HG02870 (cell line): Measurements from ENCODE around the gene AKAP8L.

Source experiments
- ATAC-seq: cut with Tn5 transposase; IDR thresholded peaks from one replicate; pipeline ENCODE4 v1.9.1; 2021; ENCODE audit warnings: mild to moderate bottlenecking, moderate library complexity; ENCODE audit not compliant: unreplicated experiment

AKAP8L gene, protein sequence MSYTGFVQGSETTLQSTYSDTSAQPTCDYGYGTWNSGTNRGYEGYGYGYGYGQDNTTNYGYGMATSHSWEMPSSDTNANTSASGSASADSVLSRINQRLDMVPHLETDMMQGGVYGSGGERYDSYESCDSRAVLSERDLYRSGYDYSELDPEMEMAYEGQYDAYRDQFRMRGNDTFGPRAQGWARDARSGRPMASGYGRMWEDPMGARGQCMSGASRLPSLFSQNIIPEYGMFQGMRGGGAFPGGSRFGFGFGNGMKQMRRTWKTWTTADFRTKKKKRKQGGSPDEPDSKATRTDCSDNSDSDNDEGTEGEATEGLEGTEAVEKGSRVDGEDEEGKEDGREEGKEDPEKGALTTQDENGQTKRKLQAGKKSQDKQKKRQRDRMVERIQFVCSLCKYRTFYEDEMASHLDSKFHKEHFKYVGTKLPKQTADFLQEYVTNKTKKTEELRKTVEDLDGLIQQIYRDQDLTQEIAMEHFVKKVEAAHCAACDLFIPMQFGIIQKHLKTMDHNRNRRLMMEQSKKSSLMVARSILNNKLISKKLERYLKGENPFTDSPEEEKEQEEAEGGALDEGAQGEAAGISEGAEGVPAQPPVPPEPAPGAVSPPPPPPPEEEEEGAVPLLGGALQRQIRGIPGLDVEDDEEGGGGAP

DNA sequence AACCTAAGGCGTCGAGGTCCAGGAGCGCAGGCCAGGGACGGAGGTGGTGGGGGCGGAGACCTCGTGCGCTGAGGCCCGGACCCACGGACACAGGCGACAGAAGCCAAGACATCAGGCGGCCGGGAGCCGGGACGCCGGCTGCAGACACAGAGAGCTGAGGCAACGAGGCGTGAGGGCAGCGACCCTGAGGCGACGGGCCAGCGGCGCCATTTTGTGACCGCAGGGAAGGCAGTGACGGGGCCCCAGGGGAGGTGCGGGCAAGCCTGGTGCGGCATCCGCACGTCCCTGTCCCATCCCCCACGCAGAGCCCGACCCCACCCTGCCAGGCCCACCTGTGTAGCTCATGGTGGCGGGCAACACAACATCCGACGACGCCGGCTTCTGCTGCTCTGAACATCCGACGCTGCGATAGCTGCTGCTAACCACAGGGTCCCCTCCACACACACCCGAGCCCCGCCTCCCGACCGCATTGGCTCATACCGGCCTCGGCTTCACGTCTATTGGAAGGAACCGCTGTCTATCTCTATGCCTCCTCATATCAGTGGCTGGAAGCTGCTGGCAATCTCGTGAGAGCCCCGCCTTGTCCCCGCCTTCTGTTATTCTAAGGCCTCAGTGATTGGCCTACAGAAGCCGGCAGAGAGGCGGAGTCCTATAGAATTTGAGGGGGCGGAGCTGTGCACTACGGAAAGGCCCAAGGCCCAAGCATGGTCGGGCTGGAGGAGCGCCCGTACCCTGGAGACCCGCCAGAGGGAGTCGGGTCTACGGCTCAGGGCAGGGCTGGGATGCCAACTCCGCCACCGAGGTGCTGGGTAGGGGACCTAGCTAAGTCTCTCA is at the start of gene AKAP8L:
Gene AKAP8L, minus strand, starts transcription at position 410 of the 834 bp plus-strand sequence. Its CDS starts 65 bp downstream, at position 345.
- peak; percentile 94 for ATAC-seq

GRCh38 chr19:15467734-15468214 is 49.0 kb upstream of the AKAP8L start:
- ATAC-seq = no peak

DNA sequence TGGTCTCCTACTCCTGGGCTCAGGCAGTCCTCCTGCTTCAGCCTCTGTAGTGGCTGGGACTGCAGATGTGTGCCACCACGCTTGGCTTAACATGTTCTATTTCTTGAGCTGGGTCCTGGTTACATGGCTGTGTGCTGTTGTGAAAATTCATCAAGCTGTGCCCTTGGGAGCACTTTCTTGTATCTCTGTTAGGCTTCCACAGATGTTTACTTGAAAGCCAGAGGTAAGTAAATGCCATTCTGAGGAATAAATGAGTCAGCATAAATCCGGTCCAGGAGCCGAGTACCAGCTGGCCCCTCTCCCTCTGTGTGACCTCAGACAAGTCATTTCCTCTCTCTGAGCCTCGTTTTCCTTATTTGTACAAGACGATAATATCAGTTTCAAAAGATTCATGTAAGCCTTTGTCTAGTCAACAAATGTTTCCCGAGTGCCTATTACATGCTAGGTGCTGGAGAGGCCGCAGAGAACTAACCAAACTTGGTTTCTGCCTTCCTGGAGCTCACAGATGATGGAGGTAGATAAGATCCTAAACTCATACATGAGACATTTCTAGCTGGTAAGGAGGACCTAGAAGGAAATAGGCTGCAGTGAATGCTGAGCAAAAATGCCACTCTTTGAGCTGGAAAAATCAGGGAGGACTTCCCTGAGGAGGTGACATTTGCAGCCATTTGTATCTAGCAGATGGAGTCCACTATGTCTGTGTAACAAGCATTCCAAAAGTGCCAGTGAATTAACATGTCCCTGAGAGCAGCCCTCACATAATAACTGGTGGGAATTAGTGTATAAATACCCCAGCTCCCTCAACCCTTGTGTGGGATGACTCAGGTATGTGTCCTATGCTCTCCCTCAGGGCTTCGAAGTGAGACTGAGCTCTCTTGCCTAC is 48.3 kb upstream of the AKAP8L start:
- peak; percentile 56 for ATAC-seq

GRCh38 chr19:15464394-15465385 is 45.9 kb upstream of the AKAP8L start, which contains the start of gene RASAL3:
TSS of gene RASAL3 (minus strand) at chr19:15464544. CDS start at chr19:15464358, 186 bp downstream.
- ATAC-seq = no peak

GRCh38 chr19:15463861-15464371 is 45.1 kb upstream of the AKAP8L start:
- peak; percentile 47 for ATAC-seq

DNA sequence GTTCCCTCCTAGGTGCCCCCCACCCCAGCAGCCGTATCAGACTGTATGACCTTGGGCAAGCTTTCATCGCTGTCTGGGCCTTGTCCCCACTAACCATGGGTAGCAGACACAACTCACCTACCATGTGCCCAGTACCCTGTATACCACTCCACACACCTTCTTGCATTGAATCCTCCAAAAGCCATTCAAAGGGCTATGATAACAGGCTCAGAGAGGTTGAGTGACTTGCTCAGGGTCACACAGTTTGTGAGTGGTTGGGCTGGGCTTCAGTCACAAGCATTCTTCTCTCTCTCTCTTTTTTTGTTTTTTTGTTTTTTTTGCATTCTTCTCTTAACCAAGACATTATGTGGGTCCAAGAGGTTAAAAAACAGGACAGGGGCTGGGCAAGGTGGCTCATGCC is 42.9 kb upstream of the AKAP8L start:
- no peak for ATAC-seq

GRCh38 chr19:15457701-15458484 is 39.1 kb upstream of the AKAP8L start:
- ATAC-seq = no peak

DNA sequence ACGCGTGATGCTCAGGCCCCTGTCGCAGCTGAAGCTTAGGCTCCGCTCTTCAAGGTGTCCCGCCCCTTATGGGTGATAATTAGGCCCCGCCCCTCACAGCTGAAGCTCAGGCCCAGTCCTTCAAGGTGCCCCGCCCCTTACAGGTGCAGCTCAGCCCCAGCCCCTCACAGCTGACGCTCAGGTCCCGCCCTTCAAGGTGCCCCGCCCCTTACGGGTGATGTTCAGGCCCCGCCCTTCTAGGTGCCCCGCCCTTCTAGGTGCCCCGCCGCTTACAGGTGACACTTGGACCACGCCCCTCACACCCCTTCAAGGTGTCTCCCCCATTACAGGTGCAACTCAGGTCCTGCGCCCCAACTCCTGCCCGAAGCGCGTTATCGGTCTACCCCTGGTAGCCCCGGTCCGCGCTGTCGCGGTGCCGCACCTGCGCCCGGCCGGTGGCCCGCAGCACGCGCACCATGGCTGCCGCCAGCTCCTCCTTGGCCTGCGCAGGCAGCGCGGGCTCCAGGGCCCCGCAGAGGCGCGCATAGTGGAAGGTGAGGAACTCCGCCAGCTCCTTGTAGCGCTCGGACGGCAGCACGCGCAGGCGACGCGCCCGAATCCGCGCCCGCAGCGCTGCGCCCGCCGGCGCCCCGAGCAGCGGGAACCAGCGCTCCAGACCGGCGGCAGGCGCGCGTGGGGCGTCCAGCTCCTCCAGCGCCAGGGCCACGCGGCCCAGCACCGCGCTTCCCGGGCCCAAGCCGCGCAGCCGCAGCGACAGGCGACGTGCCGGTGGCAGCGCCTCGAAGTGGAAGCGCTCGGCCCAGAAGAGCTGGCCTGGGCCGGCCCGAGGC is 38.3 kb upstream of the AKAP8L start:
- ATAC-seq = no peak

DNA sequence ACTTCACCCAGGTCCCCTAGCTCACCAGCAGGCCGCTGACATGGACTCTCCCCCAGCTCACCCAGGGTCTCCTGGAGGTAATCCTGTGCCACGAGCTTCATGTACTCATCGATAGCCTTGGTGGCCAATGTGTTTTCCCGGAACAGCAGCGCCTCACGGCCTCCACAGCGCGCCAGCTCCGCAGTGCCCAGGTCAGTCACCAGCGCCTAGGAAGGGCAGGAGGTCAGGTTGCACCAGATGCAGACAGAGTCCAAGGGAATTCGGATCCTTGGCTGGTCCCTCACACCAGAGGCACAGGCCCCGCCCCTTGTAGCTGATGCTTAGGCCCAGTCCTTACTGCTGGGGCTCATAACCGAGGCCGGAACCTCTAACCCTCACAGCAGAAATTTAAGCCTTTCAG is 37.7 kb upstream of the AKAP8L start:
- ATAC-seq = no peak

- no peak for ATAC-seq
These were observed 37.2 kb upstream of the AKAP8L start for GRCh38 chr19:15455996-15456395.

GRCh38 chr19:15453906-15454860 is 35.4 kb upstream of the AKAP8L start:
- no peak for ATAC-seq

- no peak for ATAC-seq
These were observed 34.3 kb upstream of the AKAP8L start for GRCh38 chr19:15453091-15453578.

DNA sequence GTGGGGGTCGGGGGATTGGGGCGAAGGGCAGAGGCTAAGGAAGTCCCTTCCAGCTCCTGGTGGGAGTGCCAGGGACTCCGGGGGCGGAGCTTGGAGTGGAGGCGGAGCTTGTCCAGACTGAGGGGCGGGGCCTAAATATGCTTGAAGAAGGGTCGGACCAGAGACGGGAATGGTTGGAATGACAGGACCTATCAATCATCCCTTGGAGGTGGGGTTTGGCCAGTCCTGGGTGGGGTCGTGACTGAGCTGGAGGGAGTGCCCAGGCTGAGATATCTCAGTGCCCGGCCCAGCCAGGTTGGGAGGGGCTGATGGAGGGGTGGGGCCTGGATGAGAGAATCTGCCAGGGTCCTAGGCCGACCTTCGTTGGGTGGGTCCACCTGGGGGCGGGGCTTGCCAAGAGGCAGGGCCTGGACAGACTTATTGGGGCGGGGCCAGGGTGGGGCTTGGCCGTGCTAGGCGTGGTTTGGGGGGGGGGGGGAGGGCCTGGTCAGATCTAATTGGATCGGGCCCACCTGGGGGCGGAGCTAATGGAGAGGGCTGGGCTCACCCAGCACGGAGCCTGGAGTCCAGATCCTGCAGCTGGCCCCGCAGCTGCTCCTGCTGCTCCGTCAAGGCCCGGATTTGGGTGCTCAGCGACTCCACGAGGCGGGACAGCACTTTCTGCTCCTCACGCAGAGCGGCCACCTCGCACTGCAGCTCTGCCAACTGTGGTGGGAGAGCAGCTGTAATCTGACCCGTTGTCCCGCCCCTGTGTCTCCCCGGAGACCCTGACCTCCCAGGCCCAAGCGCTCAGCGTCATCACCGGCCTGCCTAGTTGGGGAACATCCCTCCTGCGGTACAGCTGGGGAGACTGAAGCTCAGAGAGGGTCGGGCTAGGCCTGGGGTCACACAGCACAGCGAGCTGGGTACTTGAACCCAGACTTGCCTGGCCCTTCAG is 33.6 kb upstream of the AKAP8L start:
- ATAC-seq = no peak

- no peak for ATAC-seq
These were observed 31.7 kb upstream of the AKAP8L start for GRCh38 chr19:15450528-15450890.
